NOMO-1 (cell line): Measurements from ENCODE around the gene LILRB2.
A peak's percentile ranks its signal among the peaks of the same experiment; 100 is the strongest.
"Not testable (repeated sequence)": the region's sequence is repeated elsewhere in the genome, so short reads cannot be mapped to it uniquely, and the experiment has no call there.

Source experiments
- DNase-seq, 2 experiments: peaks; one replicate each; lab custom pipeline; 2025; ENCODE audit not compliant: unreplicated experiment in 2 of 2; lab: John Stamatoyannopoulos, UW

The LILRB2 gene

DNA sequence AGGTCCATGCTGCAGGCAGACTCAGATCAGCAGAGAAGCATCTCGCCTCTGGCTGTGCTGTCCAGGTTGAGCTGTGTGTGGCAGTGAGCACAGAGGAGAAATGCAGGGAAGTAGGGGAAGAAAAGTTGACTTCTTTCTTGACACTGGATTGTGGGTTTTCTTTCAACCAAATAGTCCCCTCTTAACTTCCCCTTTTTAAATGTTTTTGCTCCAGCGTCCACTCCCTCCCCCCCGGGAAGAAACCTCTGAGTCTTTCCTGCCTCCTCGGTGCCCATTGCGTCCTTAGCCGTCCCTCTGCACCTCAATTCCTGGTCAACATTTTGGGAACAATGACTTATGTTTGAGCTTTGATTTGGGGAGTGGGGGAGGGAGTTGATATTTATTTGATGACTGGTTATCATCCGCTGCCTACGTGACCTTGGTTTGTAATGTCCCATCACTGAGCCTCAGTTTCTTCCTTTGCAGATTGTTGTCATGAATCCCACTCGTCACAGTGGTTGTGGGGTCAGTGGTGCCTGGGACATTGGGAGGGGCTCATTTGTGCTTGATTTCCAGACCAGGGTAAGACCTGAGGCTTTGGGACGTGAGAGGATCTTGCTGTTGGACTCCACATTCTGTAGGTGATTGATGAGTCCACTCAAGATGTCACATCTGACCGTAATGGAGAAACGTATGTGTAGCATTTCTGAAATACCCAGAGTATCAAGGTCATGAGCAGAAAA, at the start of gene LILRB2:
Gene LILRB2, minus strand, starts transcription at position 104 of the 722 bp plus-strand sequence. CDS start 614 bp downstream, outside the sequence.
- peak; percentile 53 to 74 for DNase-seq

- no peak for DNase-seq
These were observed 48.7 kb upstream of the LILRB2 start for GRCh38 chr19:54329476-54330165.

GRCh38 chr19:54328781-54329180, 47.9 kb upstream of the LILRB2 start:
- DNase-seq: not testable (repeated sequence)

GRCh38 chr19:54325631-54326030, 44.7 kb upstream of the LILRB2 start:
- DNase-seq: no peak

DNA sequence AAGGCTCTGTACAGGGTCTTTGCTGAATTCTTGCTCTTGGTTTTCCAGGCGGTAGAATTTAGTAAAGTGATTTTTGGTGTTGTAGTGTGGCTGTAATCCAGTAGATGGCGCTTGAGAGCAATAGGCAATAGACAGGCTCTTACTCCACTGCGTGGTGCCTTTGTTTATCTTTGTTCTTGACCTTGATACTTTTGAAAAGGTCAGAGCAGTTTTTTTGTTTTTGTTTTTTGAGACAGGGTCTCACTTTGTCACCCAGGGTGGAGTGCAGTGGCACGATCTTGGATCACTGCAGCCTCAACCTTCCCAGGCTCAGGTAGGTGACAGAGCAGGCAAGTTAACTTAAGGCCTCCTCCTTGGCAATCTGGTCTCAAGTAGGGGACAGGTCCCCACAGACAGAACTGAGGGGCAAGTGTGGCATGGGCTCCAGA, 44.3 kb upstream of the LILRB2 start:
- DNase-seq: peak; percentile 25 to 65

DNA sequence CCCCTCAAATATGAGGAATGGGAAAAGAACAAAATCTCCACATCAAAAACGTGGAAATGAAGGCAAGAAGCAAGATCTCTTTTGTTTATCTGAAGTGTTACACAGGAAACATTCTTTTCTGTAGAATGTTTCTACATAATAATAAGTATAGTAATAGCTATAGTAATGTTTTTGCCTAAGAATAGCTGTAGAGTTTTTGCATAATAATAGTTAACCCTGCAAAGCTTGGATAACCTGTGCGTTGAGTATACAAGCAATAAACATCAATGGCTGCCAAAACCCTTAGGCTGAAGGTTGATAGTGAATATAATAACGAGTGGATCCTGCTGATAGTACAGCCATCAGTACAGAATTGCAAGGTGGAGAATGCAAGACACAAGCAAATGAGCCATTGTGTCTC, 43.2 kb upstream of the LILRB2 start:
- no peak for DNase-seq

DNA sequence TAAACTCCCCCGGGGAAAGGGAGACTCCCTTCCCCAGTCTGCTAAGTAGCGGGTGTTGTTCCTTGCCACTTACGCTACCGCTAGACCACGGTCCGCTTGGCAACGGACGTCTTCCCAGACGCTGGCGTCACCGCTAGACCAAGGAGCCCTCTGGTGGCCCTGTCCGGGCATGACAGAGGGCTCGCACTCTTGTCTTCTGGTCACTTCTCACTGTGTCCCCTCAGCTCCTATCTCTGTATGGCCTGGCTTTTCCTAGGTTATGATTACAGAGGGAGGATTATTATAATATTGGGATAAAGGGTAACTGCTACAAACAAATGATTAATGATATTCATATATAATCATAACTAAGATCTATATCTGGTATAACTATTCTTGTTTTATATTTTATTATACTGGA, 42.0 kb upstream of the LILRB2 start:
- DNase-seq: not testable (repeated sequence)

DNA sequence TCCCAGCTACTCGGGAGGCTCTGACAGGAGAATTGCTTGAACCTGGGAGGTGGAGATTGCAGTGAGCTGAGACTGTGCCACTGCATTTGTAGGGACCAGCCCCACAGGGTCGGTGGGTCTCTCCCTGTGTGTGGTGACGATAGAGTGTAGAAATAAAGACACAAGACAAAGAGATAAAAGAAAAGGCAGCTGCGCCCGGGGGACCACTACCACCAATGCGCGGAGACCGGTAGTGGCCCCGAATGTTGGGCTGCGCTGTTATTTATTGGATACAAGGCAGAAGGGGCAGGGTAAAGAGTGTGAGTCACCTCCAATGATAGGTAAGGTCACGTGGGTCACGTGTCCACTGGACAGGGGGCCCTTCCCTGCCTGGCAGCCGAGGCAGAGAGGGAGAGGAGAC, 41.4 kb upstream of the LILRB2 start:
- not testable (repeated sequence) for DNase-seq

DNA sequence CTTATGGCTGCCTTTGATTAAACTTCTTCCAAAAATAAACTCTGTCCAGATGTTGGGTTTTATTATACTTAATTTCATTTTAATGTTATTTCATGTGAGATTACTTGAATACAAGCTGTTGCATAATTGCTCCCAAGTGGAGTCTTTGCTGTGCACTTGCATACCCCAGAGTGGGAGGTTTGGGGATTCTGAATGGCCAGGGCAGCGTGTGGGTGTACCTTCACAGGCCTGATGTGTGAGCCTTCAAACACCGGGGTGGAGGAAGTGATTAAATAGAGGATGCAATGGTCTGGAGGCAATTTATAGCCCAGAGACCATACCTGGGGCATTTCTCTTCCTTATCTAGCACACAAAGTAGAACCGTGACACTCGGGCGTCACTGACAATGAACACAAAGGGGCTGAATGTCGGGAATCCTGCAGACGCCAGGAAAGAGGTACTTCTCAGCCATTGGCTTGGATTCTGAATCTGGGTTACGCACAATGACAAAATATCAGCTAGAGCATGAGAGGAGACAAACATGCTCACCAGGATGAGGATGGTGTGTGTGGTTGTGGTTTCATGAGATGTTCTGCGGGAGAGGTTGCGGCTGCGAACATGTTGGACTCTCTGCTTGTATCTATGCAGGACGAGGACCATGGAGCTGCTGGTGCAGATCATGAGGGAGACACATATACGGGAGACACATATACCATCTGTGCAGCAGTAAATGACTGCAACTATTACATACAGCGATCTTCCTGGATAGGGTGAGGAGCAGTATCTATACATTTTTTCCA, 39.2 kb upstream of the LILRB2 start:
- DNase-seq: no peak

DNA sequence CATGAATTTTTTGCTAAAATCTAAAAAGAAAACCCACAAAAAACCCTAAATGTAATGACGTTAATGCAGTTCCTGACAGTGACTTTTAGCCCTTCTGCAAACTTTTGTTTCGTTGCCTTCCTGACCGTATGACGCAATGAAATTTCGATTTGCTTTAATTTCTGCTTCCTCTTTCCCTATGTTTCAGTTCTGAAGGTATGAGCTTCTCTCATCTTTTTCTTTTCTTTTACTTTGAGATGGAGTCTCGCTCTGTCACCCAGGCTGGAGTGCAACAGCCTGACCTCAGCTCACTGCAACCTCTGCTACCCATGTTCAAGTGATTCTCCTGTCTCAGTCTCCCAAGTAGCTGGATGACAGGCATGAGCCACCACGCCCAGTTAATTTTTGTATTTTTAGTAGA, 38.1 kb upstream of the LILRB2 start:
- DNase-seq: peak; percentile 80 to 96

DNA sequence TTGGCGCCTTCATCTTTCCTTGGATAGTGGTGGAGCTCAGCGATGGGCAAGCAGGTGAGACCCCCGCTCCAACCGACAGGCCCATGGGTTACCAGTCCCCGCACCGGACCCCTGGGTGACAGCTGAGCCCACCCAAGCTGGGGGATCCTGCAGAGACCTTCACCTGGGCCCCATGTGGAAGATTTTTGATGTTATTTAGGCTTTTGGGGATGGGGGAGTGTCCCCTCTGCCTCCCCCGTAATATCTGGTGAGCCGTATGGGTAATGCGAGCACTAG, 37.0 kb upstream of the LILRB2 start:
- no peak for DNase-seq

DNA sequence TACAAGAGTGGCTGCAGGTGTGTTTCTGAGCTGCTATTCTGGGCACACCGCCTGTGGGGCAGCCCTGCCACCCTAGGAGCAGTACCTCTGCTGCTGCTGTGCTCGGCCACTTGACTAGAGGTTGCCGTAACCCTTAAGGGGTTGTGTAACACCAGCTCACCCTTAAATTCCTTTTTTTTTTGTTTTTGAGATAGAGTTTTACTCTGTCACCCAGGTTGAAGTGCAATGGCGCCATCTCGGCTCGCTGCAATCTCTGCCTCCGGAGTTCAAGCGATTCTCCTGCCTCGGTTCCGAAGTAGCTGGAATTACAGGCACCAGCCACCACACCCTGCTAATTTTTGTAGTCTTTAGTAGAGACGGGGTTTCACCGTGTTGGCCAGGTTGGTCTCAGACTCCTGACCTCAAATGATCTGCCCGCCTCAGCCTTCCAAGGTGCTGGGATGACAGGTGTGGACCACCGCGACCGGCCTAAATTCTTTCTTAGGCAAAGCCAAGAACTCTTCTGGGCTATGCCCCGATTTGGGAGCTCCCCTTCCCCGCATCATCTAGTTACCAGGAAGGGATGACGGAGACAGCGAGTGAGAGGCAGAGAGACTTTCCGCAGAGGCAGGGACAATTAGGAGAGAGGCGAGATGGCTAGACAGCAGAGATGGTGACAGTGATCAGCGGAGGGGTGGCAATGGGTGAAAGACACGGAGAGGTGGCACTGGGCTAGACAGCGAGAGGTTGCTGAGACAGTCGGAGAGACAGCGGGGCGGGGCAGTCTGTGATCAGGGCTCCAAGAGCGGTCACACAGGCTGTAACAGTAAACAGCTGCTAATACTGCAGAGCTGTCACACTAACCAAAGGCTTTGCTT, 36.4 kb upstream of the LILRB2 start:
- DNase-seq: peak; percentile 76 to 77

DNA sequence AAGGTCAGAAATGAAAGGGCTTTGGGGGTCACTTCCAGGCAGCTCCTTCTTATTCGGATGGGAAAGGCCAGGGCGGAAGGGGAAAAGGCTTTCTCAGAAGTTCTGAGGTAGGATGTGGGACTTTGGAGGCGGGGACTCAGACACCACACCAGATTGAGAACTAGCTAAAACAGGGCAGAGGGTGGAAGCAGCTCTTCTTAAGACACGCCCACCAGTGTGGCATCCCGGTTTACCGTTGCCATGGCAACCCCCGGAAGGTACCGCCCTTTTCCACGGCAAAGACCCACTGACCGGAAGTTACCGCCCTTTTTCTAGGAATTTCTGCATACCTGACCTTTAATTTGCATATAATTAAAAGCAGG, 35.8 kb upstream of the LILRB2 start:
- peak; percentile 74 to 75 for DNase-seq

- DNase-seq: no peak
These were observed 35.0 kb upstream of the LILRB2 start for GRCh38 chr19:54315956-54316355.

- DNase-seq: peak; percentile 77 to 92
These were observed 31.8 kb upstream of the LILRB2 start, which contains the start of gene LILRA5 for GRCh38 chr19:54312436-54313377. TSS of gene LILRA5 (minus strand) at chr19:54313166. CDS start at chr19:54313019, 147 bp downstream.

DNA sequence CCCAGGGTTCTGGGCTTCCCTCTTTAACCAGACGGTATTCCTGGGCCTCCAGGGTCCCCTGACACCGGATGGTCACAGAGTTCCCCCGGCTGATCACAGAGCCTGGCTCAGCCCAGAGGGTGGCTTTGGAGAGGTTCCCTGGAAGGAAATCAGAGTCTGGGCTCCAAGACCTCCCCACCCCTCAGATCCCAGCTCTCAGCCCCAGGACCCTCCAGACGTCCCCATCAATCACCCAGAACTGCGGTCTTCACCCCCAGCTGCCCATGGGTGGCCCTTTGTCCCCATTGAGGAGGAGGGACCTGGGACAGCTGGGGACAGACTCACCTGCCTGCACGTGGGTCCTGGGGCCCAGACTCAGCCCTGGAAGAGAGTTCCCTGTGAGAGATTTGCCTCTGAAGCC, 31.1 kb upstream of the LILRB2 start:
- DNase-seq: no peak

- DNase-seq: no peak
These were observed 30.6 kb upstream of the LILRB2 start for GRCh38 chr19:54311486-54311885.

- no peak for DNase-seq
These were observed 29.6 kb upstream of the LILRB2 start for GRCh38 chr19:54310543-54310942.

DNA sequence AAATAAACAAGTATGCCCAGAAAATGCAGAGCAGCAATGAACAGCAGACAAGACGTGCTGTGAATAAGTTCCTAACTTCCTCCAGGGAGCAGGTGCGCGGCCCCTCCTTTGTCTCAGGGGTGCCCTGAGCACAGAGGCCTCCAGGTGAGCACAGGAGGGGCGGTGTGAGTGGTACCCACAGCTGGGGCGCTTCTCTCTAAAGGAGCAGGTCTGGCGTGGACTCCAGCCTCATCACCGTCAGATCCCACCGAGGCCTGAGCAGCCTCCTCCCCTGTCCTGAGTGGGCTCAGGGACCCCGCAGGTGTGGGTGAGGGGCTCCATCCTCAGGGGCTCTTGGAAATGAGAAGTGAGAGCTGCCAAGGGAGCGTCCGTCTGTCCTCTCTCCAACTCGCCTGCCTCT, 28.9 kb upstream of the LILRB2 start:
- DNase-seq: no peak
